ENCODE results near the gene GNL2. TPM values are rescaled to one million over a fixed set of nuclear protein-coding genes. Genes with fewer than 3 reads are reported as not detected.

GNL2 gene
- total RNA-seq = 49.5 TPM

GRCh38 chr1:37595440-37596181 lies at the start of gene GNL2:
Gene GNL2, minus strand, starts transcription at chr1:37595937. Its CDS starts 115 bp downstream, at chr1:37595822.

GRCh38 chr1:37634244-37634991 lies 38.7 kb upstream of the GNL2 start, which contains the start of gene RSPO1:
Gene RSPO1, minus strand, starts transcription at chr1:37634892. Its CDS starts 5,231 bp downstream, at chr1:37629661.

DNA sequence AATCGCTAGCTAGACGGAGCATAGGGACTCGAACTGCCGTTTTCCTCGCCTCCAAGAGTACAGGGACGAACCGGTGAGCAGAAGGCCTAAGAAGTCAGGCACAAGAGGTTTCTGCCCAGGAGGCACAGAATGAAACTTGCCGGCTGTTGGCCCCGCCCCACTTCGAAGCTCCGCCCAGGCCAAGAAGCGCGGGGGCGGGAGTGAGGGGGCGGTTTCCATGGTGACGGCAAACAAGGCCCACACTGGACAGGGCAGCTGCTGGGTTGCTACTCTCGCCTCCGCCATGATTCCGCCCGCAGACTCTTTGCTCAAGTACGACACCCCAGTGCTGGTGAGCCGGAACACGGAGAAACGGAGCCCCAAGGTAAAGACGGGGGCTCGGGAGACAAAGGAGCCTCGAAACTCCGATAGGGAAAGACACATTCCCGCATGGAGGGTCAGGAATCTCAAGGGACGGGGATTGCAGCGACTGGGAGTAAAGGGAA lies 39.0 kb downstream of the GNL2 start, which contains the start of gene DNALI1:
TSS of gene DNALI1 (plus strand) at position 229 of the 485 bp plus-strand sequence. CDS start at position 284, 55 bp downstream.

DNA sequence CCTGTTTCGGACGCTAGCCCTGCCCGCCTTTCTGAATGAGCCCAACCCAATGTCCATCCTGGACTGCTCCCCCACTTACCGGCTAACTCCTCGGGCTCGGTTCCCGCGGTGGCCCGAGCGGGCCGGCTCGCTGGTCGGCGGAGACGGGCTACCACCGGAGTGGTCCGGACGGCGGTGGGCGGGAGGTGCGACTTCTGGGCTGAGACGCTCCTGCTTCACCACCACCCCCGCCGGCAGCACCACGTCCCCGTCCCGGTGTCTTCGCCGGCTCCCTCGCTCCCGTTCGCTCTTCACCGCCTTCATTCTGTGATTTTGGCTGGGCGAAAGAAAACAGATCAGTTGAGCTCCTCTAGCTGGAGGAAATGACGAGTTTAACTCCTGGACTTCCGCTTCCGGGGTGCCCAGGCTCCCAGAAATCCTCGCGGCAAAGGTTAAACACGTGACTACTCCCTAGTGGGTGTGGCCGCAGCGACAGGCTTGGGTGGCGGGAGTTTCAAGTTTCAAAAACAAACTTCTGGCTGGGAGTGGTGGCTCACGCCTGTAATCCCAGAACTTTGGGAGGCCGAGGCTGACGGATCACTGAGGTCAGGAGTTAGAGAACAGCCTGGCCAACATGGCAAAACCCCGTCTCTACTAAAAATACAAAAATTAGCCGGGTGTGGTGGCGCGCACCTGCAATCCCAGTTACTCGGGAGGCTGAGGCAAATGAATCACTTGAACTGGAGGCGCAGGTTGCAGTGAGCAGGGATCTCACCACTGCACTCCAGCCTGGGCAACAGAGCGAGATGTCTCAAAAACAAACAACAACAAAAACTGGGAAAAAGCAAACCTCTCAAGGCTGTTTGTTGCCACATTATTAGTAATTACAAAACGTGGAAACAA lies 41.6 kb downstream of the GNL2 start, which contains the start of gene SNIP1:
TSS of gene SNIP1 (minus strand) at position 367 of the 882 bp plus-strand sequence. CDS start at position 303, 64 bp downstream.

Small RNAs within 50 kb of the gene (small RNA-seq; reads per million reads assigned to genes)
- gene AL034379.1 (ENCODE audit: low replicate concordance) = not detected

Other genes with a start within 250 kb of the GNL2 start
- 0.31 TPM for gene ZC3H12A, start 121.4 kb downstream of the GNL2 start, total RNA-seq
- 99.5 TPM for gene MEAF6, start 81.2 kb downstream of the GNL2 start, total RNA-seq
- 23.5 TPM for gene SNIP1, start 41.6 kb downstream of the GNL2 start, total RNA-seq
- 11.3 TPM for gene DNALI1, start 39.0 kb downstream of the GNL2 start, total RNA-seq
- gene RSPO1, start 39.0 kb upstream of the GNL2 start, total RNA-seq = not detected
- gene CDCA8, start 96.6 kb upstream of the GNL2 start, total RNA-seq = 1.9 TPM
- gene EPHA10, start 169.2 kb upstream of the GNL2 start, total RNA-seq = 11.9 TPM
- 41.0 TPM for gene MANEAL, start 197.9 kb upstream of the GNL2 start, total RNA-seq
- 10.3 TPM for gene C1orf122, start 211.9 kb upstream of the GNL2 start, total RNA-seq
- 11.0 TPM for gene YRDC, start 212.3 kb upstream of the GNL2 start, total RNA-seq